ENCODE measurements around the gene DGUOK.

GRCh38 chr2:73972846-73973245 is 46.2 kb downstream of the DGUOK start:
- TF ChIP-seq, protein P1, sequence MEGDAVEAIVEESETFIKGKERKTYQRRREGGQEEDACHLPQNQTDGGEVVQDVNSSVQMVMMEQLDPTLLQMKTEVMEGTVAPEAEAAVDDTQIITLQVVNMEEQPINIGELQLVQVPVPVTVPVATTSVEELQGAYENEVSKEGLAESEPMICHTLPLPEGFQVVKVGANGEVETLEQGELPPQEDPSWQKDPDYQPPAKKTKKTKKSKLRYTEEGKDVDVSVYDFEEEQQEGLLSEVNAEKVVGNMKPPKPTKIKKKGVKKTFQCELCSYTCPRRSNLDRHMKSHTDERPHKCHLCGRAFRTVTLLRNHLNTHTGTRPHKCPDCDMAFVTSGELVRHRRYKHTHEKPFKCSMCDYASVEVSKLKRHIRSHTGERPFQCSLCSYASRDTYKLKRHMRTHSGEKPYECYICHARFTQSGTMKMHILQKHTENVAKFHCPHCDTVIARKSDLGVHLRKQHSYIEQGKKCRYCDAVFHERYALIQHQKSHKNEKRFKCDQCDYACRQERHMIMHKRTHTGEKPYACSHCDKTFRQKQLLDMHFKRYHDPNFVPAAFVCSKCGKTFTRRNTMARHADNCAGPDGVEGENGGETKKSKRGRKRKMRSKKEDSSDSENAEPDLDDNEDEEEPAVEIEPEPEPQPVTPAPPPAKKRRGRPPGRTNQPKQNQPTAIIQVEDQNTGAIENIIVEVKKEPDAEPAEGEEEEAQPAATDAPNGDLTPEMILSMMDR (conservative IDR thresholded peaks at IDR 0.05 in 1 of 2, IDR thresholded peaks at IDR 0.05 in 1 of 2; ENCODE audit: low read depth in 1 of 2, low read length in 2 of 2), result no peak
- TF ChIP-seq EZH2 (IDR thresholded peaks at IDR 0.05; ENCODE audit: low read length, missing control alignments), result no peak

All from fibroblast of lung (primary cell).